RKO (cell line): ENCODE results near the gene RASA4.
"Not testable (repeated sequence)": the region's sequence is repeated elsewhere in the genome, so short reads cannot be mapped to it uniquely, and the experiment has no call there.

Source experiments
- DNase-seq: peaks from one replicate; pipeline ENCODE4 v3.0.0-alpha.2; 2016; ENCODE audit warnings: low spot score

RASA4 gene

DNA sequence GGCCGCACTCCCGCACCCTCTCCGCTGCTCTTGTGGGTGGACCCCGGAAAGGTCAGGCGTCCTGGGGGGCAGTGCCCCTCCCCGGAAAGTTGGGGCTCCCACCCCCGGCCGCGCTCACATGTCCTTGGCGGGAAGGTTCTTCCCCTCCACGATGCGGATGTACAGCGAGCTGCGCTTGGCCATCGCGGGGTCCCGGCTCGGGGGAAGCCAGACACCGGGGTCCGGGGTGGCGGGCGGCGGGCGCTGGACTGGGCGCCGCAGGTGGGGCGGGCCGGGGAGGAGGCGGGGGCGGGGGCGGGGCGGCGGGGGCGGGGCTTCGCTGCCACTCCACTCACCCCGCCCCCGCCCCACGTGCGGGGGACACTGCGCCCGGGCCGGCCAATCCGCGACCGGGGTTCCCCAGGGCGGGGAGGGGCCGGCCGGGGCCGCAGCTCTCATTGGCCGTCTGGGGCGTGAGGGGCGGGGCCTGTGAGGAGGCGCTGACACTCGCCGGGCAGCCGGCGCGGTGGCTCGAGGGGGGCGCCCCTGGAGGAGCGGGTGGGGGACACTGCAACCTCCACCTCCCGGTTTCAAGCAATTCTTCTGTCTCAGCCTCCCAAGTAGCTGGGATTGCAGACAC lies at the start of gene RASA4:
TSS of gene RASA4 (minus strand) at position 250 of the 619 bp plus-strand sequence. CDS start at position 183, 67 bp downstream.
- DNase-seq, result peak; percentile 0

DNA sequence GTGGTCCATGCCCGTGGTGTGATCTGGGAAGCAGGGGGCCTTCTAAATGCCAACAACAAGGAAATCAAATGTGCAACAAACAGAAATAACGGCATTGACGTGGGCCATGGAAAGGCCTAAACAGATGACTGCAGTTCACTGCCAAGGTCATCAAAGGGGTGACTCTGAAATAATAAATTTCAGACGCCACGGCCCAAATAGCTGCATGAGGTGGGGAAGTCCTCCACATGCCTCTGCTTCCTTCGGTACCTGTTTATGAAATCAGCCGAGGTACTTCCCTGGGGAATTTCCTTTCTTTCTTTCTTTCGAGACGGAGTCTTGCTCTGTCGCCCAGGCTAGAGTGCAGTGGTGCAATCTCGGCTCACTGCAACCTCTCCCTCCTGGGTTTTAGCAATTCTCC lies 48.2 kb upstream of the RASA4 start:
- not testable (repeated sequence) for DNase-seq

DNA sequence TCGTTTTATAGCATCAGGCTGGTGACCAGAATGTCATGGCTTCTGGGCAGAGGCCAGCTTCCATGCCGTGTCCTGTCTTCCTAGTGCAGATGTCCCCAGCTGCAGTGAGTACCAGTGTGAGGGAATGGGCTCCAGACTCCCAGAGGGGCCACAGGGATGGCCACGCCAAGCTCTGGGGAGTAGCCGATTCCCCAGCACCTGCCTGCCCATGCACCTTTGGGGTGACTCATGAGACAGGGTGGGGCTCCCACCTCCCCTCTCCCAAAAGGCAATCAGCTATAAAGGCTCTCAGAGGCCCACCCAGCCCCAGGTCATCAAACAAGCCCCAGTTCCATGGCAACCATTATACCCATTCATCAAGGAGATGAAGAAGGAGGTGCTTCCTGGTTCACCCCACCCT lies 33.4 kb upstream of the RASA4 start, which contains the start of gene SPDYE2B:
TSS of gene SPDYE2B (plus strand) at position 396 of the 400 bp plus-strand sequence. CDS start 2,030 bp downstream, outside the sequence.
- not testable (repeated sequence) for DNase-seq

DNA sequence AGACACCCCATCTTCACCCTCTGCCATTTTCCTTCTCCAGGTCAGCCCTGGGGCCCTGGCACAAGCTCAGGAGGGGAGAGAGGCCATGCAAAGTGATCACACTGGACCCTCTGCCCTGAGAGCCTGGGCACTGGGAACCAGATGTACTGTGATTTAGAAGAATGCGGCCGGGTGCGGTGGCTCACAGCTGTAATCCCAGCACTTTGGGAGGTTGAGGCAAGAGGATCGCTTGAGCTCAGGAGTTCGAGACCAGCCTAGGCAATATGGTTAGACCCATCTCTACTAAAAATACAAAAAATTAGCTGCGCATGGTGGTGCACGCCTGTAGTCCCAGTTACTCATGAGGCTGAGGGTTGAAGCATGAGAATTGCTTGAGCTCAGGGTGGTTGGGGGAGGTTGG lies 31.3 kb upstream of the RASA4 start:
- not testable (repeated sequence) for DNase-seq

DNA sequence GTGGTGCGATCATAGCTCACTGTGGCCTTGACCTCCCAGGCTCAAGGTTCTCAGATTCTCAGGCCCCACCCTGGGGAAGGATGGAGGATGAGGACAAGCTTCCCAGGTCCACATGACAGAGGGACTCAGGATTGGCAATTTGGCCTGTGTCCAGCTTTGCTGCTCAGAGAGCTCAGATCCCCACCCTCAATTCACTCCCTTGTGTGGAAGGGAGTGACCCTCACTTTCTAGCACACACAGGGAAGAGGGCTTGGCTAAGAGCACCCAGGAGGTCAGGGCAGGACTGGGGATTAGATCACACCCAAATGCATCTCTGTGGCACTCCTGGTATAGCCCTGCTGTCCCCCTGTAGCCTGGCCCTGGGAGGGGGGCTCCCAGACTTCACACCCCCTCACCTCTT lies 26.8 kb upstream of the RASA4 start:
- DNase-seq, result not testable (repeated sequence)

DNA sequence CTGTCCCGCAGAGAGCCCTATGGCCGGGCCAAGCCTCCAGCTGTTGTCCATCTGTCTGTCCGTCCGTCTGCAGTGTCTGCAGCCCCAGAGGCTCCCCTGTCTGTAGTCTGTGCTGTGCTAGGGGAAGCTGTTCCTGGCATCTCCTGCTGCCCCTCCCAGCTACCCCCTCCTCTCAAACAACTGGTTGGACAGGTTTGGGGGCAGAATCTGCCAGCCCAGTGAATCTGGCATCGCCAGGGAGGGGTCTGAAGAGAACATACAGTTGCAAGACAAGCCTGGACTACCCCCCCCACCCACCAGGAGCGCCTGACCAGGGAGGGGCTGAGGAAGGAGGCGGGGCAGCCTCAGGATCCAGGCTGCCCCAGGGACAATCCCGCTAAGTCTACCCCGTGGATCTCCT lies 26.1 kb upstream of the RASA4 start, which contains the start of gene UPK3BL1:
TSS of gene UPK3BL1 (minus strand) at position 101 of the 400 bp plus-strand sequence. CDS start at position 51, 50 bp downstream.
- DNase-seq, result not testable (repeated sequence)

DNA sequence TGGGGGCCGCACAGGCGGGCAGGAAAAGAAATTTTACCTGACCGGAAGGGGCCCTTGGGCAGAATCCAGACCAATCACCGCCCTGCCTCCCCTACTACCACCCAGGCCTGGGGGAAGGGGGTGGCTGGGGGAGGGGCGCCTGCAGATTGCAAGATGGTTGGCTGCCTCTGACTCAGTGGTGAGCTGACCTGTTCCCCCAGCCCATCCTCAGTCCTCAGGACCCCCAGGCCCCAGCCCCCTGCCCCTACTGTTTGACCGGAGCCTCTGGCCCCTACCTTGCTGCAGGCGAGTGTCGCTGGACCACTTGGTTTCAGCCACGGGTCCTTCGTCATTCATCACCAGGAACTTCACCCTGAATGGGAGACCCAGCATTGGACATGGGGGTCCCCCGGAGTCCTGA lies 22.3 kb upstream of the RASA4 start:
- DNase-seq, result peak; percentile 0

DNA sequence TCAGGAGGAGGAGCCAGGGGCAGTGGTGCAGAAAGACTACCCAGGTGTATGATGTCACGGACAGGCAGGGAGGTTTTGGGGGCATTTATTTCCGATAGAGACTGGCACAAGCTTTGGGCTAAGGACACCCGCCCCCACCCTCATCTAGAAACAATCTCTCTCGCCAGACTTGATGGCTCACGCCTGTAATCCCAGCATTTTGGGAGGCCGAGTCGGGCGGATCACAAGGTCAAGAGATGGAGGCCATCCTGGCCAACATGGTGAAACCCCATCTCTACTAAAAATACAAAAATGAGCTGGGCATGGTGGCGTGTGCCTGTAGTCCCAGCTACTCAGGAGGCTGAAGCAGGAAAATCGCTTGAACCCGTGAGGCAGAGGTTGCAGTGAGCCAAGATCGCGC lies 20.4 kb upstream of the RASA4 start:
- not testable (repeated sequence) for DNase-seq

DNA sequence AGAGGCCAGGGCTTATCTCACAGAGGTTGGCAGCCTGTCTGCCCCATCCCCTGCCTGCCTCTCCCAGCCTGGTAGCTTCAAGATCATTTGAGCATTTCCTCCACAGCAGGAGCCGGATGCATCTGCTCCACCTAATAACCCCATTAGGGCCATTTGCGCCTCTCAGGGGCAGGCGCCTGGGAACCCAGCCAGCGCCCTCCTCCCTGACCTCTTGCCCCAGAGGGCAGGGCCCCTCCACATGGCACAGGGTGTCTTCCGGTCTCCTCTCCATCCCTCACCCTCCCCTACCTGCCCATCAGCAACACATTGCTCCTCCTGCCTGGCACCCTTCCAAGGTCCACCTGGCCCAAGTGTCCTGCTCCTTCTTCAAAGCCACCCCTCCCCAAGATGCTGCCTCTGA lies 18.8 kb upstream of the RASA4 start:
- not testable (repeated sequence) for DNase-seq

DNA sequence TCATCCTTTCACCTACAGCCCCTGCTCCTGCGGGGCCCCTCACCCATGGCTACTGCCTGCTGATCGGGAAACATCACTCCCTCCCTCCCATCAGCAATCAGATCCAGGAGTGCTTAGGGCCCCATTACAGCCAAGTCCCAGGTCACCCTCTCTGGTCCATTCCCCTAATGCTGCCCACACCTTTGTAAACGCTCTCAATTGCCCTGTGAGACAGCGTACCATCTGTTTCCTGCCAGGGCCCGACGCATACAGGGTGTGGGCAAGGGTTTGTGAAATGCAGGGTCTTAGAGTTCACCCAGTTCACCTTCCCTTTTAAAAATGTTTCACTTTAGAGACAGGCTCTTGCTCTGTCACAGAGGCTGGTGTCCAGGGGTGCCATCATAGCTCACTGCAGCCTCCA lies 17.7 kb upstream of the RASA4 start:
- DNase-seq, result not testable (repeated sequence)

DNA sequence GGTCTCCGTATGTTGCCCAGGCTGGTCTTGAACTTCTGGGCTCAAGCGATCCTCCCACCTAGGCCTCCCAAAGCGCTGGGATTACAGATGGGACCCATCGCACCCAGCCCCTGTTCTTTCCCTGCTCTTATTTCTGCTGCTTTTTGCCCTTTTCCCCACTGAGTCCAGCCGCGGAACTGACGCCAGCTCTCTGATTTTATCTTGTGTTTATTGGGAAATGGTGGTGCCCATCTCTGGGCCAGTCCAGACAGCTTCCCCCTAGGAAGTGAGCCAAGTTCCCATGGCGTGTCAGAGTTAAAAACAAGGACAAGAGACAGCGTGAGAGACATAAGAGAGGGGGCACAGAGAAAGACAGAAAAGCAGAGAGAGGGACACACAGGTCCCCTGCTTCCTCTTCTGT lies 14.1 kb upstream of the RASA4 start:
- not testable (repeated sequence) for DNase-seq

DNA sequence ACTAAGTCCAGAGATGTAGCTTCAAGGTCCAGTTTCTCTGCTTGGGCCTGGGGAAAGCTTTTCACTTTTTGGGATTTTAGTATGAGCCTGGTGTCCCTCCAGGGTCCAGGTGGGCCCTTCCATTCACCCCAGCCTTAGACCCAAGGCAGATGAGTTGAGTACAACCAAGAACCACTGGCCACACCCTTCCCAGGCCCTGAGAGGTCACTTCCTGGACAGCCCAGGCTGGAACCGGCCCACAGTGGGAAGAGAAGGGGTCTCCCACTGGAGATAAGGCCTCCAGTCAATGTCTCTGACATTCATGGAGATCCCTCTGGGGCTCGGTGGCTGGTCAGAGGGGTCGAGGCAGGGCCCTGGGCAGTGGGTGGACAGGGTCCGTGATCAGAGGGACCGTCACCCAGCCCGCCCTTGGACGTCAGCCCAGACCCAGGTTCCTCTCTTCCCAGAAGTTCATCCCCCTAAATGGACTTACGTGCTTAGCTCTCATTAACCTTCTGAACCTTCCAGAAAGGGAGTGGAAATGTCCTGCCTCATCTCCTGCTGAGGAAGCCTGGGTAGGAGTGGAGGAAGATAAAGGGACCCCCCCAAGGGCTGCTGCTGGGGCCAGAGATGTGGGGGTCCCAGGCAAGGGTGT lies 10.8 kb upstream of the RASA4 start:
- DNase-seq, result not testable (repeated sequence)

DNA sequence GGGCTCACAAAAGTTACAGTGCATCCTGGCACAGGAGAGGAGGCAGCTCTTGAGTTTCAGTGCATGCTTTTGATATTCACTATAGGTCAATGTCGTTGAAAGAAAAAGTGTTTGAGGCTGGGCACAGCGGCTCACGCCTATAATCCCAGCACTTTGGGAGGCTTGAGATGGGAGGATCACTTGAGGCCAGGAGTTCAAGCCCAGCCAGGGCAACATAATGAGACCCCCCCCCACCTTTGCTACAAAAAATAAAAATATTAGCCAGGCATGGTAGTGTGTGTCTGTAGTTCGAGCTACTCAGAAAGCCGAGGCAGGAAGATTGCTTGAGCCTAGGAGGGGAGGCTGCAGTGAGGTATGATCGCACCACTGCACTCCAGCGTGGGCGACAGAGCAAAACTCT lies 1.6 kb upstream of the RASA4 start:
- not testable (repeated sequence) for DNase-seq

DNA sequence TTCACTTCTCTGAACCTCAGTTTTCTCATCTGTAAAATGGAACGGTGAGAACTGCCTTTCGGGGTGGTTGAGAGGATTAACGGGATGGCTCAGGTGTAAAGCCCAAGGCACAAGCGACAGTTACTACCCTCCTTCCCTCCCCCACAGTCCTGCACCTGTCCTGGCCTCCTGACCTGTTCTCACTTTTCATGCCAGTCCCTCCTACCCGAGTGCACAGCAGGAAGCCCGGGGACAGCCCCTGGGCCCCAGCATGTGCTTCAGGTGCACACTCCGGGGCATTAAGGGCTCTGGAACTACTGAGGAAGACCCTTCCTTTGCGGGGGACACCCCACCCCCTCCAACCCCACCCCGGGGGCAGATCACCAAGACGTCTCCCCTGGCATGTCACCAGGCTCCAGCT lies 626 bp downstream of the RASA4 start:
- DNase-seq, result not testable (repeated sequence)

DNA sequence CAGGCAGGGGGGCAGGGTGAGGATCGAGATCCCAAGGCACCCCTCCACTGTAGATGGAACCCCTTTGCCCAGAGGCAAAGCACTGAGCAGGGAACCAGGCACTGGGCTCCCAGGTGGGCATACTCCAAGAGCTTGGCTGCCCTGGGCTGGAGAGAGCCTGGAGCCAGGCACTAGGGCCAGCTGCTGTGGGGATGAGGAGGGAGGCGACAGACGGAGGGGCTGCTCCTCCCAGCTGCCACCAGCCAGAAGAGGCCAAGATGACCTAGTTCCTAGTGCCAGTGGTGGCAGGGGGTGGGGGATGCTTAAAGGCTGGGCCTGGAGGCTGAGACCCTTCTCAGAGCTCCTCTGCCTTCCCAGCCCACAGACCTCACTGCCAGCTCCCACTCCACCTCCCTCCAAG lies 1.7 kb downstream of the RASA4 start:
- DNase-seq, result not testable (repeated sequence)

DNA sequence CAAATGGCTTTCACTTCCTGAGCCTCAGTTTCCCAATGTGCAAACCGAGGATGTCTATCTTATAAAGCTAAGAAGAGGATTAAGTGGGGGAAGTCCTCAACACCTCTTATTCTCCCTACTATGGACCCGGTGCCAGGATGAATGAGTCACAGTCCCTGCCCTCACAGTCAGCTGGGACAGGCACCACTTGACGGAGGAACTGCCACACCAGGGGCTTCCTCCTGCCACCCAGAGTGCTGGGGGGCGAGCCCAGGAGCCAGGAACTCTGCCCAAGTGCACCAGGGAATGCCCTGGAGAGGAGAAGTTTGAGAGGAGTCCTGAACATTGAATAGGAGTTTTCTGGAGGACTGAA lies 2.2 kb downstream of the RASA4 start:
- DNase-seq, result not testable (repeated sequence)

DNA sequence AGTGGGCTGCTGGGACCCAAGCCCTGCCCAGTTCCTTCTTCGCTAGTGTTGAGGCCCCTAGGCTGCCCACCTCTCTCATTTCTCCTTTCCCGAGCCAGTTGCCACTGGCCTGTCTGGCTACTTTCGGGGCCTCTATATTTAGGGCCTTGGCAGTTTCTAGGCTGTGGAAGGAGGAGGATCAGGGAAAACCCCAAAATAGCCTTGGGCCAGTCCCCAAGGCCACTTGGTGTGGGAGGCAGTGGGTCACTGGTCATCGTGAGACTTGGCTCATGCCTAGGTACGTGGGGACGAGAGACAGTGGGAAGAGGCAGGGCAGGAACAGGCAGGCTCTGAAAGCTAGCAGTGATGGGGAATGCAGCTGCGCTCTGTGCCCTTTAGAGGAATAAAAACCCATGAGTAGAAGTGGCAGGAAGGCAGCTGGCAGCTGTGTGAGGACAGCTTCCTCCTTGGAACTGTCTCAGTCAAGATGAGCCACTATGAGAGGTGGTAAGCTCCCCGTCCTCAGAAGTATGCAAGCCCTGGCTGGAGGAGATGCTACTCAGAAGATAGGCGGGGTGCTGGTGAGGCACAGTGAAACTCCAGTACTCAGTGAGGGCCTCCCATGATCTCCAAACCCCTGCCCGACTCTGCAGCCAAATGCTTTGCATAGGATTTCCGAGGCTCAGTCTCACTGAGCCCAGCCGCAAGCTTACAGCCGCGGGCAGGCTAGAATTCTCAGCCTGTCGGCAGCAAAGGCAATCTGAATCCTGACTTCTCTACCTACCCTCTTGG lies 2.8 kb downstream of the RASA4 start:
- not testable (repeated sequence) for DNase-seq

DNA sequence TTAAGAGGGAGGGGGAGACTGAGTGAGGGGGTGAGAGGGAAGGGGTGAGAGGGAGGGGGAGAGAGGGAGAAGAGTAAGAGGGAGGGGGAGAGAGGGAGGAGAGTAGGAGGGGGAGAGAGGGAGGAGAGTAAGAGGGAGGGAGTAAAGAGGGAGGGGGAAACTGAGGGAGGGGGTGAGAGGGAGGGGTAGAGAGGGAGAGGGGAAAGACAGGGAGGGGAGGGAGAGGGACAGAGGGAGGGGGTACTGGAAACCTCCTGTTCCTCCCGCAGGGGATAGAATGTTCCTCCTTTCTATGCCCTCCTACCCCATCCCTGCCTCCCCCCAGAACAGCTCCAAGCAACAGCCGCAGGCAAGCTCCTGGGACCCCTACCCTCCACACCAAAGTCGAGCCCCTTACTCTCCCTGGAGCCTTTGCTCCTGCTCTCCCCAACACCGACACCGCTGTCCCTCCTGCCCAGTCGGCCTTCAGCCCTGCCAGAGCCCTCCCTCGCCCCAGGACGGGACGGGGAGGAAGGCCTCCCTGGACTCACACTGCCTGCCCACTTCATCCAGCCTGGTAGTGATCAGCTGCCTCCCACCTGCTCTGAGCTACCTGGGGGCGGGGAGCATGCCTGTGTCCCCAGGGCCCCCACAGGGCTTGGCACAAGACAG lies 4.8 kb downstream of the RASA4 start:
- not testable (repeated sequence) for DNase-seq

DNA sequence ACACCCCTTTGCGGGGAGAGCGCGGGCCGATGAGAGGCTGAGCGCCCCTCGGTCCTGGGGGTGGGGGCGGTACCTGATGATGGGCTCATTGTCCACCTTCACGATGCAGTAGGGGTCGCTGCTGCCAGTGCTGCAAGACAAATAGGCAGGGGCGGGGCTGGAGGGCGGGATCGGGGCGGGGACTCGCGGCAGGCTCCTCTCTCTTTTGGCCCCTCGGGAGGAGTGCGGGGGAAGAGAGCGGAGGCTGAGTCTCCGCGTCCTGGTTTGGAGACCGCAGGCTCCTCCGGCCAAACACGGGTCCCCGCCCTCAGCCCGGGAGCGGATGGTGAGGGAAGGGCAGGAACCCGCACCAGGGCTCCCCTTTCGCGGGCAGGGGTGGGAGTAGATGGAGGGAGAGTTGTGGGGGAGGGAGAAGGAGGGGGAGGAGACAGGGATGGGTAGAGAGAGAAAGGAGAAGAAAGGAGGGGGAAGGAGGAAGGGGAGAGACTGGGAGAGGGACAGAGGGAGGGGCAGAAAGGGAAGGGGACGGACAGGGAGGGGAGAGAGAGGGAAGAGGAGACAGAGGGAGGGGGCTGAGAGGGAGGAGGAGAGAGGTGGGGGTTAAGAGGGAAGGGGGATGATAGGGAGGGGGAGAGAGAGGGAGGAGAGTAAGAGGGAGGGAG lies 5.4 kb downstream of the RASA4 start:
- DNase-seq, result not testable (repeated sequence)

DNA sequence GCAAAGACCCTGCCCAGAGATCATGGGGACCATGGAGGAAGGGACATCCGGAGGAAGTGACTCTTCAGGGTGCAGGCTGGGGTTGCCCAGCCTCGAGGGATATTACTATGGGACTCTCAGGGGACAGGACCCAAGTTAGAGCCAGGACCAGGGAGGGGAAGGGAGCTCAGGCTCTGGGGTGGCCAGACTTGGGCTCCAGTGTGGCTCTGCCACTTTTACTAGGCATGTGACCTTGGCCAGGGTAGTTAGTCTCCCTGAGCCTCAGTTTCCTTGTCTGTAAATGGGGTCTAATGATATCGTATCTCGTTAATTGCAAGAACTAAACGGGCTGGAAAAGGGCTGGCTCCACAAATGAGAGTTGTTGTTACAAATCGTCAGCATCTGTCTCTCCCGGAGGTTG lies 6.1 kb downstream of the RASA4 start:
- DNase-seq, result not testable (repeated sequence)

DNA sequence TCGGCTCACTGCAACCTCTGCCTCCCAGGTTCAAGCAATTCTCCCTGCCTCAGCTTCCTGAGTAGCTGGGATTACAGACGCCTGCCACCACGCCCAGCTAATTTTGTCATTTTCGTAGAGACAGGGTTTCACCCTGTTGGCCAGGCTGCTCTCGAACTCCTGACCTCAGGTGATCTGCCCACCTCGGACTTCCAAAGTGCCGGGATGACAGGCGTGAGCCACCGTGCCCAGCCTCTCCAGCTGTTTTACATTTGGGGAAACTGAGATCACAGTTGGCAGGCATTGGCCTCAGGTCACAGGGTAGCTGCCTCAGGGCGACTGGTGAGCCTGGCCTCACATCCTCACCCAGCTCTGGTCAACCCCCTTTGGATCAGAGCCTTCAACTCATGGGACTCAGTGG lies 6.8 kb downstream of the RASA4 start:
- not testable (repeated sequence) for DNase-seq

DNA sequence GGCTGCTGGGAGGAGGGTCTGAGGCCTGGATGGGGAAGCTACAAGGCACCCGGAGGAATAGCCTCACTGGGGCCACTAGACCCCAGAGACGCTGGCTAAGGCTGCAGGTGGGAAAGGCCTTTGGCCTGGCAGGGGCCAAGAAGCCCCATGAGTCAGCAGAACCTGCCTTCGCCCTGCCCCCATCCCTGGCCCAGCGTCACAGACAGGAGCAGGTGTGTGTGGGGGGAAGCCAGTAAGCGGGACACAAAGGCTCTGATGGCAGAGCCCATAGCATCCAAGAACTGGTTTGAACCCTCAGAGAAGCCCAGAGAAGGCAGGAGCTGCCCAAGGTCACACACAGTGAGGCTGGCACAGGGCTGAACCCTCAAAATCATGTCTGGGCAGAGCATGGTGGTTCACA lies 9.7 kb downstream of the RASA4 start:
- not testable (repeated sequence) for DNase-seq
